Suprapubic skin (tissue), 3 donors: ENCODE results near the gene SNRK.

Source experiments
- POLR2A ChIP-seq, 2 donors: fragments of 450-650 bp; IDR thresholded peaks; one replicate each; pipeline ENCODE4 v1.6.1; 2017; ENCODE audit warnings: antibody characterized with exemption in 2 of 2, mild to moderate bottlenecking in 2 of 2, moderate library complexity in 2 of 2
- TF ChIP-seq, protein P1 (sequence below), 2 donors: fragments of 200-600 bp in 1 of 2; fragments of 450-650 bp in 1 of 2; sonication (generic) in 1 of 2; IDR thresholded peaks; one replicate each; pipeline ENCODE4 v1.5.1; 2016 to 2019; ENCODE audit warnings: antibody characterized with exemption in 2 of 2, mild to moderate bottlenecking in 1 of 2, moderate library complexity in 1 of 2

DNA sequence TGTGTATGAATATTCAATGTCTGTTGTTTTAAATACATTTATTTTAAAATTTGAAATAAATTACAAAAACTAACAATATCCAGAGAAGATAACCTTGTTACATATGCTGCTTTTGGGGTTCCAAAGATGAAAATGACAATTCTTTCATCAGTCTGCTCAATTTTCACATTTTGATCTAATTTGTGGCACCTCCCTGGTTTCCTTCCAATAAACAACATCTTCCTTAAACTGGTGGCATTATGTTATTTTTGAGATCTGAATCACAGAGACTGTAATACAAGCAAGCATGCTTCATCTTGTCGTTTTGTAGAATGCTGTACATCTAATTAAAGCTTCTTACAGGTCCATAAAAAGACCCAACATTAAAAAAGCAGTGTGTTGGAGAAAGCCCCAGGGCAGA, 2.2 kb upstream of the SNRK start:
- TF ChIP-seq, protein P1, sequence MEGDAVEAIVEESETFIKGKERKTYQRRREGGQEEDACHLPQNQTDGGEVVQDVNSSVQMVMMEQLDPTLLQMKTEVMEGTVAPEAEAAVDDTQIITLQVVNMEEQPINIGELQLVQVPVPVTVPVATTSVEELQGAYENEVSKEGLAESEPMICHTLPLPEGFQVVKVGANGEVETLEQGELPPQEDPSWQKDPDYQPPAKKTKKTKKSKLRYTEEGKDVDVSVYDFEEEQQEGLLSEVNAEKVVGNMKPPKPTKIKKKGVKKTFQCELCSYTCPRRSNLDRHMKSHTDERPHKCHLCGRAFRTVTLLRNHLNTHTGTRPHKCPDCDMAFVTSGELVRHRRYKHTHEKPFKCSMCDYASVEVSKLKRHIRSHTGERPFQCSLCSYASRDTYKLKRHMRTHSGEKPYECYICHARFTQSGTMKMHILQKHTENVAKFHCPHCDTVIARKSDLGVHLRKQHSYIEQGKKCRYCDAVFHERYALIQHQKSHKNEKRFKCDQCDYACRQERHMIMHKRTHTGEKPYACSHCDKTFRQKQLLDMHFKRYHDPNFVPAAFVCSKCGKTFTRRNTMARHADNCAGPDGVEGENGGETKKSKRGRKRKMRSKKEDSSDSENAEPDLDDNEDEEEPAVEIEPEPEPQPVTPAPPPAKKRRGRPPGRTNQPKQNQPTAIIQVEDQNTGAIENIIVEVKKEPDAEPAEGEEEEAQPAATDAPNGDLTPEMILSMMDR (IDR thresholded peaks at IDR 0.05), result no peak
- TF ChIP-seq POLR2A (IDR thresholded peaks at IDR 0.05), result no peak
